ENCODE measurements around the gene VCAM1. TPM values are rescaled to one million over a fixed set of nuclear protein-coding genes. Genes with fewer than 3 reads are reported as not detected.

VCAM1 gene
- total RNA-seq, 2 experiments from 2014 or later: not detected

DNA sequence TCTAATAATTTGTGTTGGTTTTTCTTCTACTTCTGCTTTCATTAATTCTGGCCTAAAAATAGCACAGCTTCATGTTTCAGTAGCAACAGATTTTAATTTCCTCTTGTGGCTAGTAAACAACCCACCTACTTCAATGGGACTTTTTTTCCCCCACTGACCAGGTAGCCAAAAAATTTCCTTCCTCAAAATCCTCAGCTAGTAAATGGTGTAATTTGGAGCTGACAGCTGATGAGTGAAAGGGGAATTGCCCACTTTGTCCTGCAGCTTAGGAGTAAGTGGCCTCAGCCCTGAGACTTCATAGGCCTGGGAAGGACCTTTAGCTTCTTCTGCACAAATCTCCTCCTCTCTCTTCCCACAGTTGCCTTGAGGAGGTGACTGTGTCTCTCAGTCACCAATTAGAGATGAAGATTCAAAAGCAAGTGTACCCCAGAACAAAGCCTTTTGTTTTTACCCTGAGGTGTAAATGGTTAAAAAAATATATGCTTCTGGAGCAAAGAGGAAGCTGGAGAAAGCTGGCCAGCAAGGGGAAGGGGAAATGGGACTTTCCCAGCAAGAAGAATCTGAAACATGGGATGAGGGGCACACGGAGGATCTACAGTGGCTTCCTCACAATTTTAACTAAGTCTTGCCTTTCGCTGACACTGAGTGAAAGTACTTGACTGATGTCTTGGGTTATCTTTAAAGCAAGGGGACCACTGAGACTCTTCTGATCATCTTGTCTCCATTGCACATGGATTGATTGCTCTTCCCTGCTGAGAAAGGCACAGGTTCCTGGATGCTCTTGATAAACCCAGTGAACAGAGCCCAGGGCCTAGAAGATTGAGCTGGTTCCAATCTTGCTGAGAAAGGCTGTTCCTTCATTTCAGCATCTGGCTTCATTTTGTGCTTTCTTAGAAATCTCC is 35.8 kb upstream of the VCAM1 start:
- no peaks in the 10 kb centered on the region for H3K9me2 ChIP-seq (ENCODE audit: insufficient read depth, low read length)
- H3K4me3 ChIP-seq (ENCODE audit: low read depth, low read length, poor library complexity, severe bottlenecking): no peak overlapping the region
- no peaks in the 10 kb centered on the region for H3K4me1 ChIP-seq (ENCODE audit: insufficient read depth, low read length, poor library complexity, severe bottlenecking)
- no peak for TF ChIP-seq EZH2phosphoT487 (IDR thresholded peaks at IDR 0.05; ENCODE audit: borderline replicate concordance, low read depth, low read length)
- TF ChIP-seq, protein P1, sequence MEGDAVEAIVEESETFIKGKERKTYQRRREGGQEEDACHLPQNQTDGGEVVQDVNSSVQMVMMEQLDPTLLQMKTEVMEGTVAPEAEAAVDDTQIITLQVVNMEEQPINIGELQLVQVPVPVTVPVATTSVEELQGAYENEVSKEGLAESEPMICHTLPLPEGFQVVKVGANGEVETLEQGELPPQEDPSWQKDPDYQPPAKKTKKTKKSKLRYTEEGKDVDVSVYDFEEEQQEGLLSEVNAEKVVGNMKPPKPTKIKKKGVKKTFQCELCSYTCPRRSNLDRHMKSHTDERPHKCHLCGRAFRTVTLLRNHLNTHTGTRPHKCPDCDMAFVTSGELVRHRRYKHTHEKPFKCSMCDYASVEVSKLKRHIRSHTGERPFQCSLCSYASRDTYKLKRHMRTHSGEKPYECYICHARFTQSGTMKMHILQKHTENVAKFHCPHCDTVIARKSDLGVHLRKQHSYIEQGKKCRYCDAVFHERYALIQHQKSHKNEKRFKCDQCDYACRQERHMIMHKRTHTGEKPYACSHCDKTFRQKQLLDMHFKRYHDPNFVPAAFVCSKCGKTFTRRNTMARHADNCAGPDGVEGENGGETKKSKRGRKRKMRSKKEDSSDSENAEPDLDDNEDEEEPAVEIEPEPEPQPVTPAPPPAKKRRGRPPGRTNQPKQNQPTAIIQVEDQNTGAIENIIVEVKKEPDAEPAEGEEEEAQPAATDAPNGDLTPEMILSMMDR (conservative IDR thresholded peaks at IDR 0.05; ENCODE audit: low read length): no peak
- no TSS peak for BruUV-seq (replicated peaks)
- no peaks in the 10 kb centered on the region for H3K79me2 ChIP-seq (ENCODE audit: insufficient read depth, low read depth, low read length)
- POLR2A ChIA-PET: interaction anchor here (0.5 to 1.0 kb wide), 2 partner anchors 10 to 794 kb away, joined by 3 to 4 read pairs; no protein-coding TSS in a partner anchor
- no peak overlapping the region for H2AFZ ChIP-seq (ENCODE audit: low read length)
- no peaks in the 10 kb centered on the region for H3K9me3 ChIP-seq (ENCODE audit: low read length)
- no peak overlapping the region for H3K27ac ChIP-seq (ENCODE audit: low read depth, low read length, poor library complexity, severe bottlenecking)
- no peaks in the 10 kb centered on the region for H3K36me3 ChIP-seq (ENCODE audit: insufficient read depth, low read length)
- no peak overlapping the region for H3K4me2 ChIP-seq (ENCODE audit: low read length)
- no peak for DNase-seq (ENCODE audit: low spot score)
- intact Hi-C loops (cut with micrococcal nuclease; ENCODE audit: unreplicated experiment): no loop called here
- H4K20me1 ChIP-seq (ENCODE audit: insufficient read depth, low read length): no peaks in the 10 kb centered on the region
- CTCF ChIA-PET (ENCODE audit: unreplicated experiment): no interaction called here

DNA sequence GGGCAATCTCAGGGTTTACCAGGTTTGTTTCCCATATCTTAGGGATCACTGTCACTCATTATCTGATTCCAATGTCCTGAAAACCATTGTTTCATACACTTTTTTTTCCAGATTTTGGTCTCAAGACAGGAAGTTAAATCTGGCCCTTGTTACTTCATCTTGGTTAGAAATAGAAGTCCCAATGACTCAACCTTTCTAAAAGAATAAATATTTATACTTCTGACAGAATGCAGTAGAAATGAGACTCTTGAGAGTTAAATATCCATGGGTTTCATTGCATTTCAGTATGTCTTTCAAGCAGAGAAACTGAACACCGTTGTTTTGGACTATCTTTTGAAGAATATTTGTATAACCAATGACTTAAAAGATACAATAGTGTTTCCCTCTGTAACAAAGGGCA is 19.8 kb upstream of the VCAM1 start:
- H3K36me3 ChIP-seq (ENCODE audit: insufficient read depth, low read length): no peaks in the 10 kb centered on the region
- no peak overlapping the region for H3K27ac ChIP-seq (ENCODE audit: low read depth, low read length, poor library complexity, severe bottlenecking)
- H3K4me1 ChIP-seq (ENCODE audit: insufficient read depth, low read length, poor library complexity, severe bottlenecking): no peaks in the 10 kb centered on the region
- H3K4me3 ChIP-seq (ENCODE audit: low read depth, low read length, poor library complexity, severe bottlenecking): no peak overlapping the region
- H3K4me2 ChIP-seq (ENCODE audit: low read length): no peak overlapping the region
- H2AFZ ChIP-seq (ENCODE audit: low read length): no peak overlapping the region
- ChIA-PET CTCF (ENCODE audit: unreplicated experiment) (no interaction called here), POLR2A (no interaction called here)
- no peak for DNase-seq (ENCODE audit: low spot score)
- H3K9me3 ChIP-seq (ENCODE audit: low read length): no peaks in the 10 kb centered on the region
- intact Hi-C loops (cut with micrococcal nuclease; ENCODE audit: unreplicated experiment): no loop called here
- BruUV-seq (replicated peaks): no TSS peak
- H4K20me1 ChIP-seq (ENCODE audit: insufficient read depth, low read length): no peaks in the 10 kb centered on the region
- no peaks in the 10 kb centered on the region; the same call in none of the 2 replicates for H3K9me2 ChIP-seq (ENCODE audit: insufficient read depth, low read length)
- TF ChIP-seq, protein P1 (conservative IDR thresholded peaks at IDR 0.05; ENCODE audit: low read length): no peak
- TF ChIP-seq EZH2phosphoT487 (IDR thresholded peaks at IDR 0.05; ENCODE audit: borderline replicate concordance, low read depth, low read length): no peak
- H3K79me2 ChIP-seq (ENCODE audit: insufficient read depth, low read depth, low read length): no peaks in the 10 kb centered on the region

DNA sequence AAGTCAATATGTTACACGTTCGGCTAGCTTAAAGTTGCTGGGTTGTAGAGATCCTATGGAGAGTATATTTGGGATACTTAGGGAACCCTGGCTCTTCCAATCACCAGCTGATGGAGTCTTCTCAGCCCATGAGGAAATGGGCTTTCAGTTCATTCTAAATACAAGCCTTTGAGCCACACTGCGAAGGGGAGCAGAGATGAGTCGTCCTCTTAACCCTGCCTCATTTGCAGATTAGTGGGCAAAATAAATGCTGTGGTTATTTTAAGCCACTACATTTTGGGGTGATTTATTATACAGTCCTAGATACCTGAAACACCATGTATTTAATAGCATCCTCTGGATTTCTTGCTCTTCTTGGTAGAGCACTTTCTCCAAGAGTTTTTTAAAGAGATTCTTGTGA is 19.0 kb upstream of the VCAM1 start:
- CTCF ChIA-PET (ENCODE audit: unreplicated experiment): no interaction called here
- intact Hi-C loops (cut with micrococcal nuclease; ENCODE audit: unreplicated experiment): no loop called here
- H3K79me2 ChIP-seq (ENCODE audit: insufficient read depth, low read depth, low read length): no peaks in the 10 kb centered on the region
- DNase-seq (ENCODE audit: low spot score): no peak
- TF ChIP-seq, protein P1 (conservative IDR thresholded peaks at IDR 0.05; ENCODE audit: low read length): no peak
- no peak for TF ChIP-seq EZH2phosphoT487 (IDR thresholded peaks at IDR 0.05; ENCODE audit: borderline replicate concordance, low read depth, low read length)
- no peak overlapping the region for H3K27ac ChIP-seq (ENCODE audit: low read depth, low read length, poor library complexity, severe bottlenecking)
- no peaks in the 10 kb centered on the region for H4K20me1 ChIP-seq (ENCODE audit: insufficient read depth, low read length)
- no peaks in the 10 kb centered on the region for H3K4me1 ChIP-seq (ENCODE audit: insufficient read depth, low read length, poor library complexity, severe bottlenecking)
- H3K4me3 ChIP-seq (ENCODE audit: low read depth, low read length, poor library complexity, severe bottlenecking): no peak overlapping the region
- H2AFZ ChIP-seq (ENCODE audit: low read length): no peak overlapping the region
- no TSS peak for BruUV-seq (replicated peaks)
- H3K9me2 ChIP-seq (ENCODE audit: insufficient read depth, low read length): no peaks in the 10 kb centered on the region; the same call in 1 of the 2 replicates
- POLR2A ChIA-PET: interaction anchor here (0.8 kb wide), 1 partner anchor 108 kb away, joined by 4 read pairs; no protein-coding TSS in a partner anchor
- H3K4me2 ChIP-seq (ENCODE audit: low read length): no peak overlapping the region
- no peaks in the 10 kb centered on the region for H3K36me3 ChIP-seq (ENCODE audit: insufficient read depth, low read length)
- no peaks in the 10 kb centered on the region for H3K9me3 ChIP-seq (ENCODE audit: low read length)

Data from OCI-LY7 (cell line).